Measurements from ENCODE around the gene NUP58. TPM values are rescaled to one million over a fixed set of nuclear protein-coding genes. Genes with fewer than 3 reads are reported as not detected.

Gene NUP58
- total and polyA plus RNA-seq, 8 donors, result 59.4 to 78.2 (median 62.6) TPM

GRCh38 chr13:25378528-25378927 is 77.1 kb downstream of the NUP58 start:
- DNase-seq, result no peak
- Histone ChIP-seq H3K36me3 (no peaks in the 10 kb centered on the region), H3K4me1 (no peaks in the 10 kb centered on the region), H3K27me3 (peaks cover 14 to 44% of the 10 kb centered on the region in 2 donors), H3K27ac (no peak overlapping the region), H3K4me3 (no peak overlapping the region), H3K9me3 (no peaks in the 10 kb centered on the region)
- ATAC-seq, result no peak
- intact Hi-C loops (cut with DNase I), result no loop called here
- no peak for TF ChIP-seq CTCF (IDR thresholded peaks at IDR 0.05)

GRCh38 chr13:25379011-25379410 is 77.6 kb downstream of the NUP58 start:
- intact Hi-C loops (cut with DNase I), result no loop called here
- DNase-seq, result no peak
- no peak overlapping the region for H3K4me3 ChIP-seq
- no peak overlapping the region for H3K27ac ChIP-seq
- H3K36me3 ChIP-seq, result no peaks in the 10 kb centered on the region
- no peak for TF ChIP-seq CTCF (IDR thresholded peaks at IDR 0.05)
- no peak for ATAC-seq
- H3K27me3 ChIP-seq, result peaks cover 9 to 39% of the 10 kb centered on the region in 2 donors
- H3K9me3 ChIP-seq, result no peaks in the 10 kb centered on the region
- no peaks in the 10 kb centered on the region for H3K4me1 ChIP-seq

GRCh38 chr13:25380082-25380481 is 78.7 kb downstream of the NUP58 start:
- no peak for DNase-seq
- no peak for TF ChIP-seq CTCF (IDR thresholded peaks at IDR 0.05)
- Histone ChIP-seq H3K4me3 (no peak overlapping the region), H3K27ac (no peak overlapping the region), H3K27me3 (peaks cover 4 to 35% of the 10 kb centered on the region in 2 donors), H3K9me3 (no peaks in the 10 kb centered on the region), H3K36me3 (no peaks in the 10 kb centered on the region), H3K4me1 (no peaks in the 10 kb centered on the region)
- intact Hi-C loops (cut with DNase I), result no loop called here
- ATAC-seq, result no peak

- no peaks in the 10 kb centered on the region for H3K4me1 ChIP-seq
- no peaks in the 10 kb centered on the region for H3K9me3 ChIP-seq
- peaks cover 0 to 35% of the 10 kb centered on the region in 2 donors for H3K27me3 ChIP-seq
- no peak for TF ChIP-seq CTCF (IDR thresholded peaks at IDR 0.05)
- H3K27ac ChIP-seq, result no peak overlapping the region
- ATAC-seq, result no peak
- no peak overlapping the region for H3K4me3 ChIP-seq
- H3K36me3 ChIP-seq, result no peaks in the 10 kb centered on the region
- intact Hi-C loops (cut with DNase I), result no loop called here
- no peak for DNase-seq
Observed at GRCh38 chr13:25380741-25381324, 79.4 kb downstream of the NUP58 start.

GRCh38 chr13:25384758-25385410 is 83.5 kb downstream of the NUP58 start:
- no peak for TF ChIP-seq CTCF (IDR thresholded peaks at IDR 0.05)
- no peak for ATAC-seq
- H3K4me1 ChIP-seq, result no peaks in the 10 kb centered on the region

More at GRCh38 chr13:25384758-25385410, 83.5 kb downstream of the NUP58 start:
- Histone ChIP-seq H3K4me3 (no peak overlapping the region), H3K36me3 (no peaks in the 10 kb centered on the region), H3K9me3 (no peaks in the 10 kb centered on the region), H3K27ac (no peak overlapping the region), H3K27me3 (peaks cover 0 to 48% of the 10 kb centered on the region in 2 donors)
- intact Hi-C loops (cut with DNase I), result no loop called here
- no peak for DNase-seq
